ENCODE data around the gene ALK.

The ALK gene

GRCh38 chr2:29353403-29353991 is 567.9 kb downstream of the ALK start:
- no peak overlapping the region for H3K4me3 Mint-ChIP-seq
- no peak overlapping the region for H3K27ac Mint-ChIP-seq
- no peaks in the 10 kb centered on the region for H3K36me3 Mint-ChIP-seq
- peaks cover 13% of the 10 kb centered on the region for H3K27me3 Mint-ChIP-seq
- H3K4me1 Mint-ChIP-seq, result no peaks in the 10 kb centered on the region
- ATAC-seq, result no peak
- H3K9me3 Mint-ChIP-seq, result no peaks in the 10 kb centered on the region

GRCh38 chr2:29351916-29352591 is 569.3 kb downstream of the ALK start:
- no peaks in the 10 kb centered on the region for H3K9me3 Mint-ChIP-seq
- H3K27ac Mint-ChIP-seq, result no peak overlapping the region
- ATAC-seq, result no peak
- peaks cover 13% of the 10 kb centered on the region for H3K27me3 Mint-ChIP-seq
- no peak overlapping the region for H3K4me3 Mint-ChIP-seq
- no peaks in the 10 kb centered on the region for H3K4me1 Mint-ChIP-seq
- H3K36me3 Mint-ChIP-seq, result no peaks in the 10 kb centered on the region

DNA sequence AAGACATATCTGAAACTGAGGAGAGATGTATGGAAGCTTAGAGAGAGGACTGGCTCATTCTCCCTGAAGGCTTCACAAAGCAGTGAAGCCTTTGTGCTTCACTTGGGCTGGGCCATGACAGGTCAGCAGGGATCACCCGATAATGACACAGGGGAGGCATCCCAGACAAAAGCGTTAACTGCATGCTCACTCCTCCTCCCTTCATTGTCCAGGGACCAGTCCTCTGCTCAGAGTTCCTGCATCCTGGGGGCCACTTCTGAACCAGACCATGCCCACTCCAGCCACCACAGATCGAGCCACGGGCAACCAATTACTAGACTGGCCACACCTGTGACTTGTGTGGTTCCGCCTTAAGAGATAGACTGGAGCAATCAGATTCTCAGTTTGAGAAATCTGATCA is 570.1 kb downstream of the ALK start:
- no peak overlapping the region for H3K27ac Mint-ChIP-seq
- H3K36me3 Mint-ChIP-seq, result no peaks in the 10 kb centered on the region
- H3K4me1 Mint-ChIP-seq, result no peaks in the 10 kb centered on the region
- no peak for ATAC-seq
- H3K9me3 Mint-ChIP-seq, result no peaks in the 10 kb centered on the region
- peaks cover 15% of the 10 kb centered on the region for H3K27me3 Mint-ChIP-seq
- H3K4me3 Mint-ChIP-seq, result no peak overlapping the region

DNA sequence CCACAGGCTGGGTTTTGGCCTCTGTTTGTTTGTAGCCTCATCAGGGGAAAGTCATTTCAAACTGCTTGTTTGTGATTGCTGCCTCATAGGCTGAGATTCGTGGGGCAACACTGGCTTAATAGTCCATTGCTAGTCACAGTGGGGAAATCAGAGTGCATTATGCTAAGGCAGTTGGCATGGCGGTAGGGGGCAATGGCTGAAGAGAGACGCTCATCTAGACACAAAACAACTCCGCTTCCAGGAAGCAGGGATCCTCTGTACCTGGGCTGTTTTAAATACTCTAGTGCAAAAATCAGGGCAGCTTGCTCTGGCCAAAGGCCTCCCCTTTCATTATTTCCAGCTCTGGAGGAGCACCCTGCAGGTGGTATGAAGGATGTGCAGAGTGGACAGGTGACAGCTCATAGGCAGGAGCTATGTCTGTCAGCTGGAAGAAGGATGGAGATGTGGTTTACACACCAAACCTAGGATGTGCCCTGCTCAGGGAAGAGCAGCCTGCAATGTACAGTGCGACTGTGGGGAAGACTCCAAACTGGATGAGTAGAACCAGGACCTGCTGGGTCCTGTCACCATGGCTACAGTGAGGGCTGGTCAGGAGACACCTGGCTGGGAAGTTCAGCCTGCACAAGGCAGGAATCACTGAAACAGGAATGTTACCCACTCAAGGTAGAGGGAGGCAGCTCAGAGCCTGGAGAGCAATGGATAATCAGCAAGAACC is 571.9 kb downstream of the ALK start:
- Mint-ChIP-seq H3K4me3 (no peak overlapping the region), H3K27me3 (peaks cover 26% of the 10 kb centered on the region), H3K36me3 (no peaks in the 10 kb centered on the region), H3K27ac (no peak overlapping the region), H3K9me3 (no peaks in the 10 kb centered on the region), H3K4me1 (no peaks in the 10 kb centered on the region)
- ATAC-seq, result no peak

- Mint-ChIP-seq H3K27me3 (peaks cover 29% of the 10 kb centered on the region), H3K9me3 (no peaks in the 10 kb centered on the region), H3K4me1 (no peaks in the 10 kb centered on the region), H3K36me3 (no peaks in the 10 kb centered on the region), H3K27ac (no peak overlapping the region), H3K4me3 (no peak overlapping the region)
- ATAC-seq, result peak; percentile 11
Measured at GRCh38 chr2:29347774-29348461, 573.5 kb downstream of the ALK start.

DNA sequence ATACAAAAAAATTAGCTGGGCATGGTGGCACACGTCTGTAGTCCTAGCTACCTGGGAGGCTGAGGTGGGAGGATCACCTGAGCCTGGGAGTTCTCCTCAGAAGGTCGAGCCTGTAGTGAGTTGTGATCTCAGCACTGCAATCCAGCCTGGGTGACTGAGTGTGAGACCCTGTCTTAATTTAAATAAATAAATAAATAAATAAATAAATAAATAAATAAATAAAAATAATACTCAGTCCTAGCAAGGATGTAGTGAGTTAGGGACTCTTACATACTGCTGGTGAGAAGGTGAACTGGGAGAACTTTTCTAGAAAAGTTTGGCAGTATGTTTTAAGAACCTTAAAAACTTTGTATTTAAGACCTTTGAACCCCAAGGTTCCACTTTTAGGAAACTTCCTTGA is 576.1 kb downstream of the ALK start:
- Mint-ChIP-seq H3K27me3 (peaks cover 29% of the 10 kb centered on the region), H3K27ac (no peak overlapping the region), H3K4me1 (no peaks in the 10 kb centered on the region), H3K4me3 (no peak overlapping the region), H3K36me3 (no peaks in the 10 kb centered on the region), H3K9me3 (no peaks in the 10 kb centered on the region)
- no peak for ATAC-seq

- Mint-ChIP-seq H3K36me3 (no peaks in the 10 kb centered on the region), H3K4me1 (no peaks in the 10 kb centered on the region), H3K27ac (no peak overlapping the region), H3K4me3 (no peak overlapping the region), H3K27me3 (peaks cover 17% of the 10 kb centered on the region), H3K9me3 (no peaks in the 10 kb centered on the region)
- no peak for ATAC-seq
Measured at GRCh38 chr2:29343830-29344229, 577.6 kb downstream of the ALK start.

DNA sequence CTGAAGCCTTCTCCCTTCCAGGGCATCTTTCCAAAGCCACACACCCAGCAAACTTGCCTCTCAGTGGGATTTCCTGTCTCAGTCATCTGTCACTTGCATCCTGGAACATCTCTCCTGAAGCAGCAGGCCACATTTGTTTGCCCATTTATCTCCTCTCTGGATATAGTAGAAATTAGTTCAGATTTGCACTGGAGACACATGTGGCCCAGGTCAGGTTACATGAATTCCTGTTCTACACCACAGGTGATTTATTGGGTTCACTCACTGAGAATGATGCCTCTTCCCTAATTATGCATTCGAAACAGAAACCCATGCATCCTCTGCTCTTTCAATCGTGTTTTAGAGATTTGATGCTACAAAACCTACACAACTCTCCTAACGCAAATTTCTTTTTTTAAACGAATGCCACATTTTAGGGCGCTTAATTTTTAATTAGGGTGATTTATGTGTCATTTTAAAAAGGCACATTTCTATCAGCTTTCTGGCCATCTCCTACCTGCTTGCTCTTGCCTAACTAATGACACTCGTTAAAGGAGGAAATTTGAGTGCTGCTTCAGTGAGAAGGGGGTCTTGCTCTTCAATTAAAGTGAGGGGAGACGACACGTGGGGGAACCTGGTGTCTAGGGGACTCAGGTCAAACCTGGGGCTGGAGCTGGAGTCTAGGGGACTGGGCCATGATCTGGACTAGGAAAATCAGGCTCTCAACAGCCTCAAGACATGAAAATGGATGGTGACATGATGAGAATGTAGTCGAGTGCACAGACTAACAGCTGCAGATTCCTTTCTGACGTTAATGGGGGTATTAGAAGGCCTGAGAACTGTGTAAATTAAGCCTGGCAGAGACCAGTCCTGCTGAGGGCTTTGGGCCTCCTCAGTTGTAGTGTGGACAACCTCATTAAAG is 584.8 kb downstream of the ALK start:
- no peak overlapping the region for H3K27ac Mint-ChIP-seq
- no peaks in the 10 kb centered on the region for H3K36me3 Mint-ChIP-seq
- H3K4me1 Mint-ChIP-seq, result no peaks in the 10 kb centered on the region
- no peak overlapping the region for H3K4me3 Mint-ChIP-seq
- no peaks in the 10 kb centered on the region for H3K9me3 Mint-ChIP-seq
- no peaks in the 10 kb centered on the region for H3K27me3 Mint-ChIP-seq
- ATAC-seq, result no peak

- no peaks in the 10 kb centered on the region for H3K4me1 Mint-ChIP-seq
- H3K27ac Mint-ChIP-seq, result no peak overlapping the region
- H3K9me3 Mint-ChIP-seq, result no peaks in the 10 kb centered on the region
- H3K4me3 Mint-ChIP-seq, result no peak overlapping the region
- no peaks in the 10 kb centered on the region for H3K36me3 Mint-ChIP-seq
- no peak for ATAC-seq
- H3K27me3 Mint-ChIP-seq, result no peaks in the 10 kb centered on the region
Measured at GRCh38 chr2:29335396-29335795, 586.0 kb downstream of the ALK start.

DNA sequence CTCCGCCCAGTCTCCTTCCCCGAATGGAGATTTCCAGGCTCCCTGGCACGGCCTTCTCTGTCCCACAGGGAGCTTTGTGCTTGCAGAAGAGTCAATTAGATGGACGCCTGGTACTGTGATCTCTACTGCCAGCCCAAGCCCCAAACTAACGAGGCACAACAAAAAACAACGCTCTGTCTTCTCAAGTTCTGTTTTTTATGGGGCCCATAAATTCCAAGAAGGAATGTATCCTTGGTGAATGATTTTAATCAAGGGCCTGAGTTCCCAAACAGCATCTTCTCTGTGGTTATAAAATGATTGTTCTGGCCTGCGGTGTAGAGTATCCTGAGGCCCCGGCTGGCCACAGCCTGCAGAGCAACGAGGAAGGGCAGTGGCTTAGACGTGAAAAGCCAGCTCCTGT is 586.7 kb downstream of the ALK start:
- Mint-ChIP-seq H3K4me3 (no peak overlapping the region), H3K36me3 (no peaks in the 10 kb centered on the region), H3K27ac (no peak overlapping the region), H3K9me3 (no peaks in the 10 kb centered on the region), H3K4me1 (no peaks in the 10 kb centered on the region), H3K27me3 (no peaks in the 10 kb centered on the region)
- ATAC-seq, result no peak

- no peak overlapping the region for H3K4me3 Mint-ChIP-seq
- H3K9me3 Mint-ChIP-seq, result no peaks in the 10 kb centered on the region
- no peak for ATAC-seq
- no peak overlapping the region for H3K27ac Mint-ChIP-seq
- no peaks in the 10 kb centered on the region for H3K36me3 Mint-ChIP-seq
- H3K27me3 Mint-ChIP-seq, result peaks cover 8% of the 10 kb centered on the region
- no peaks in the 10 kb centered on the region for H3K4me1 Mint-ChIP-seq
Measured at GRCh38 chr2:29332540-29332939, 588.8 kb downstream of the ALK start.

GRCh38 chr2:29329899-29330298 is 591.5 kb downstream of the ALK start:
- Mint-ChIP-seq H3K4me1 (no peaks in the 10 kb centered on the region), H3K27ac (no peak overlapping the region)
- no peak for ATAC-seq

GRCh38 chr2:29326926-29327325 is 594.5 kb downstream of the ALK start:
- Mint-ChIP-seq H3K4me3 (no peak overlapping the region), H3K36me3 (no peaks in the 10 kb centered on the region), H3K9me3 (no peaks in the 10 kb centered on the region), H3K27ac (no peak overlapping the region), H3K4me1 (no peaks in the 10 kb centered on the region), H3K27me3 (peaks cover 39% of the 10 kb centered on the region)
- ATAC-seq, result no peak

More at GRCh38 chr2:29329899-29330298, 591.5 kb downstream of the ALK start:
- Mint-ChIP-seq H3K4me3 (no peak overlapping the region), H3K36me3 (no peaks in the 10 kb centered on the region), H3K27me3 (peaks cover 11% of the 10 kb centered on the region), H3K9me3 (no peaks in the 10 kb centered on the region)

DNA sequence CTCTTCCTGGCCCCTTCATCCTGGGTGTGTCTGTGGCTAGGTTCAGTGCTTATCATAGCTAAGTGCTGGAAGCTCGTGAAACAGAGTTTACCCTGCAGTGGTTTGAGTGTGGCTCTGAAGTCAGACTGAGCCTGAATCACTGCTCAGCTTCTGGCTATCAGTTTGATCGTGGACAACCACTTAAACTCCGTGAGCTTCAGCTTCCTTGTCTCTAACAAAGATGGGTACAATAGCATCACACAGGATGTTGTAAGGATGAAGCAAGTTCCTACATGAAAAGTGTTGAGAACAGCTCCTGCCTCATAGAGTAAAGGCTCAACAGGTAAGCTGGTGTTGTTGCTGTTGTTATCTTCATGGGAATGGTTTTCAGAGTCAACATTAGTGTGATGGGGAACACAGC is 595.8 kb downstream of the ALK start:
- Mint-ChIP-seq H3K27me3 (peaks cover 53% of the 10 kb centered on the region), H3K9me3 (no peaks in the 10 kb centered on the region), H3K27ac (no peak overlapping the region), H3K4me1 (no peaks in the 10 kb centered on the region), H3K36me3 (no peaks in the 10 kb centered on the region), H3K4me3 (no peak overlapping the region)
- ATAC-seq, result no peak

DNA sequence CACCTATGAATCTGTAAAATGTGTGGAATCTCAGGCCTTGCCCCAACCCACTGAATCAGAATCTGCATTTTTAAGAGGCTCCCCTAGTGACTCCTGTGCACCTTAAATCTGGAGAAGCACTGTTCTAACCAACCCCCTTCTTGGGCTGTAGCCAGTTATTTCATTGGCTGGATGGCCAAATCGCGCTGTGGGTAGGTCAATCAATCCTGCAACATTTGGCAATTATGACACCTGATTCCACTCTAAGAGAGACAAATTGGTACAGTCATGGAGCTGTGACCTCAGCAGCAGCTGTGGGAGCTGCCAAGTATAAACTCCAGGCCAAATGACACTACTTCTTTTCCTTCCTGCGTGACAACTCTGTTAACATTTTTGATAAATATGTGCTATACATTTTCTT is 597.4 kb downstream of the ALK start:
- Mint-ChIP-seq H3K9me3 (no peaks in the 10 kb centered on the region), H3K4me3 (no peak overlapping the region), H3K27me3 (peaks cover 68% of the 10 kb centered on the region), H3K4me1 (no peaks in the 10 kb centered on the region), H3K36me3 (no peaks in the 10 kb centered on the region), H3K27ac (no peak overlapping the region)
- no peak for ATAC-seq
